Right renal cortex interstitium (tissue), 3 donors: Measurements from ENCODE around the gene MYO1H. TPM values are rescaled to one million over a fixed set of nuclear protein-coding genes. Genes with fewer than 3 reads are reported as not detected.
"Not testable (repeated sequence)": the region's sequence is repeated elsewhere in the genome, so short reads cannot be mapped to it uniquely, and the experiment has no call there.

Experiments used
- DNase-seq, 3 donors: peaks; one replicate each; pipeline ENCODE4 v3.0.0-alpha.2; 2013; ENCODE audit warnings: low read depth in 3 of 3, low spot score in 2 of 3
- polyA plus RNA-seq, 3 donors: library from polyadenylated mRNA; unstranded; fragments of 120-200 nt; gene quantifications; one replicate each; pipeline ENCODE4 v1.2.1, GENCODE V29; 2013; ENCODE audit not compliant: insufficient read length in 3 of 3

Gene MYO1H
- polyA plus RNA-seq, 3 donors: 1.2 to 1.4 (median 1.3) TPM

DNA sequence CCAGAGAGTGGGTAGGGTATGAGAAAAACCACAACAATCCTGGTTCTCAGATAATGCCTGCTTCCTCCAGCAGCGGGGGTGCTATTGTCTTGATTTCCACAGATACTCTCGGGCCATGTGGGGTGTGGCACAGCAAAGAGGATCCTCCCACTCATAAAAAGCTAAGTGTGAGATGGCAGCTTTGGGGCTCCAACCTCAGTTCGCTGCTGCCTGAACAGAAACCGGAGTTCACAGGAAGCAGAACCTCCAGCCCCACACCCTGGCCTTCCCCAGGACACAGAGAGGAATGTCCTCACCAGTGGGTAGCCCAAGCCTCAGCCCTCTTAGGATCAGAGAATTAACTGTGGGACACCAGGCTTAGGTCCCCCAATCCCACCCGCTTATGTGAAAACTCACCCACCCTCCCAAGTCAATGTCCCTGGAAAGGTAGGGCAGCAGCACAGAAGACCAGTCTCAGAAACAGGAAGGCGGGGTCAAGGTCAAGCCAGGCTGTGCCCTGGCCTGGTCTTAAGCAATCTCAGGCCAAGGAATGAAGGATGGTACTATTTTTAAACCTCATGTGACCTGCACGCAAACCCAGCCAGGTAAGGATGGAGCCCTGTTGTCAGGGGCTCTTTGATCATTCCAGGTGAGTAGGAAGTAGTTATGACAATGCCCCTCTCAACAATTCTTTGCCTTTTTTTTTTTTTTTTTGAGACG is 120.4 kb downstream of the MYO1H start:
- no peak for DNase-seq

DNA sequence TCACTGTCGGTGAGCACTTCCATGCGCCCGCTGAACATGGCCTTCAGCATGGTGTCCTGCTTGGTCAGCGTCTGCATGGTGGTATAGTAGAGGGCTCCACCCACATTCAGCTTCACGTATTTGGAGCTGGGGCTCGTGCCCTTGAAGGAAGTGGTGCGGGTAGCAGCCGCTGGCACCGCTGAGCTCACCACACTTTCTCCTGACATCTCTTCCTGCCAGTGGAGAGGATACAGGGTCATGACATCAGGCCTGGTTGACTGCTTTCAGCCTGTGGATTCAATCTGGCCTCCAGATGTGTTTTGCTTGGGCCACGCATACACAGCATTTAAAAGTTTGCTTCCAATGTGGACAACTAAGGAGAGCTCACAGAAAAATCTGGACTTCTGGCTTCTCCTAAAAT is 121.8 kb downstream of the MYO1H start:
- no peak for DNase-seq

GRCh38 chr12:109473006-109473405 is 125.3 kb downstream of the MYO1H start:
- DNase-seq: no peak

DNA sequence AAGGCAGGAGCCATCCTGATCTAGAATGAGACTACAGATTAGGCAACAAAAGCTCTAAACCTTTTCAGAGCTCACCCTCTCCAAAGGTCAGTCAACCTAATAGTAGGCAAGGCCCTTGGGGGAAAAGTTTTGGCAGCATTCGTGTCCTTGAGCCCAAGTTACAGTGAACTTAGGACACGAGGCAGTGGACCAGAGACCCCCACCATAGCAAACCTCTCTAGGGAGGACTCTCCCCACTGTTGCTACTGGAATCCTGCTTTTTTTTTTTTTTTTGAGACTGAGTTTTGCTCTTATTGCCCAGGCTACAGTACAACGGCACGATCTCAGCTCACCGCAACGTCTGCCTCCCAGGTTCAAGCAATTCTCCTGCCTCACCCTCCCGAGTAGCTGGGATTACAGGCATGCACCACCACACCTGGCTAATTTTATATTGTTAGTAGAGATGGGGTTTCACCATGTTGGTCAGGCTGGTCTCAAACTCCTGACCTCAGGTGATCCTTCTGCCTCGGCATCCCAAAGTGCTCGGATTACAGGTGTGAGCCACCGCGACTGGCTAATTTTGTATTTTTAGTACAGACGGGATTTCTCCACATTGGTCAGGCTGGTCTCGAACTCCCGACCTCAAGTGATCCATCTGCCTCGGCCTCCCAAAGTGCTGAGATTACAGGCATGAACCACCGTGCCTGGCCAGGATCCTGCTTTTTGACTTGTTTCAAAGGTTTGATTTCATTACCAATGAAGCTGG is 126.0 kb downstream of the MYO1H start:
- not testable (repeated sequence) for DNase-seq

DNA sequence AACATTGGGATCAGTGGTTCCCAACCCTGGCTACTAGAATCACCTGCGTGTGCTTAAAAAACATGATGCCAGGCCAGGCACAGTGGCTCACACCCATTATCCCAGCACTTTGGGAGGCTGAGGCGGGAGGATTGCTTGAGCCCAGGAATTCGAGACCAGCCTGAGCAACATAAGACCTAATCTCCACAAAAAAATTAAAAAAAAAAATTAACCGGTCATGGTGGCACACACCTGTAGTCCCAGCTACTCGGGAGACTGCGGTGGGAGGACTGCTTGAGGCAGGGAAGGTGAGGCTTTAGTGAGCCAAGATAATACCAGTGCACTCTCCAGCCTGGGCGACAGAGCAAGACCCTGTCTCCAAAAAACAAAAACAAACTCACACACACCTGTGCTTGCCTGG is 127.4 kb downstream of the MYO1H start:
- no peak for DNase-seq

DNA sequence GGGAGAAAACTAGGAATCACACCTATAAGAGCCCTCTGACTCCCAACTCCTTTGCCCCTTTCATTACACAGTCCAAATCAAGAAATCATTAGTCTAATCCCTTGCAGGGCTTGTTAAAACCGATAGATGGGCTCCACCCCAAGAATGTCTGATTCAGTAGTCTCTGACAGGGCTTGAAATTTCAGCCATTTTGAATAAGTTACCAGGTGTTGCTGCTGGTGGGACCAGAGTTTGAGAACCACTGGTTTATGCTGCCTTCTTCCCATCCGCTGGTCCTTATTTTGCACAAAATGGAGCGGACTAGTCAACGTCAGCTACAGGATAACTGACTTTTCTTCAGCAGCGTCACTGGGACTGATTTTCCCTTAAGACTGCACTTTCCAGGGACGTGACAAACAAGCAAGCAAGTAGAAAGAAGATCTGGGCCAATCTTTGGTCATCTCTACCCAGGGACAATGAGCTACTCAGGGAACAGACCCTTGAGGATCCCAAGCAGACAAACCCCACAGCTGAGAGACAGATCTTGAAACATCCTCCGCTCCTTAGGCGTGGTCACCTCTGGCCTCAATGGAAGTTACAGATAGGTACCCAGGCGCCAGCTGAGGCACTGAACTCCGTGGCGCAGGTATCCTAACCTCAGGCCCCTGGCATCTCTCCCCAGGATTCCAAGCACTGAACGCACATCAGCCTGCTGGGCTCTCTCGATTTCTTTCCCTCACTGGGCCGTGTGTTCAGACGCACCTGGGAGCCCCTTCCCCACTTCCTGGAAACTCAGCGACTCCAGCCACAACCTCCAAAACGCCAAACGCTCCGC is 128.5 kb downstream of the MYO1H start:
- no peak for DNase-seq

DNA sequence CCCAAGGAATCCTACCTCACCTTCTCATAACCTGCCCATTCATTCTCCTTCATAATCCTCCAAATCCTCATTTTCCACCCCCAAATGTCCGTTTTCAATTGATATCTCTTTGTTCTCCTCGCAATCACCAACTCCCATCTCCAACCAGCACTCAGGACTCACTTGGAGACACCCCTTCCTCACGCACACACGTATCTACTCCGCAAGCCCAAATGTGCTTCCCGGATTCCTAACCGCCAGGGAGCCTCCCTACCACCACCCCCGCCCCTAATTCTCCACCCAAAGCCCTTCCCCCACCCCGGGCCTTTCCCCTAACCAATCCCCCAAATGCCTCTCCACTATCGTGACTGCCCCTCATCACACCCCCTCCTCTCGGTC is 129.1 kb downstream of the MYO1H start:
- DNase-seq: no peak

DNA sequence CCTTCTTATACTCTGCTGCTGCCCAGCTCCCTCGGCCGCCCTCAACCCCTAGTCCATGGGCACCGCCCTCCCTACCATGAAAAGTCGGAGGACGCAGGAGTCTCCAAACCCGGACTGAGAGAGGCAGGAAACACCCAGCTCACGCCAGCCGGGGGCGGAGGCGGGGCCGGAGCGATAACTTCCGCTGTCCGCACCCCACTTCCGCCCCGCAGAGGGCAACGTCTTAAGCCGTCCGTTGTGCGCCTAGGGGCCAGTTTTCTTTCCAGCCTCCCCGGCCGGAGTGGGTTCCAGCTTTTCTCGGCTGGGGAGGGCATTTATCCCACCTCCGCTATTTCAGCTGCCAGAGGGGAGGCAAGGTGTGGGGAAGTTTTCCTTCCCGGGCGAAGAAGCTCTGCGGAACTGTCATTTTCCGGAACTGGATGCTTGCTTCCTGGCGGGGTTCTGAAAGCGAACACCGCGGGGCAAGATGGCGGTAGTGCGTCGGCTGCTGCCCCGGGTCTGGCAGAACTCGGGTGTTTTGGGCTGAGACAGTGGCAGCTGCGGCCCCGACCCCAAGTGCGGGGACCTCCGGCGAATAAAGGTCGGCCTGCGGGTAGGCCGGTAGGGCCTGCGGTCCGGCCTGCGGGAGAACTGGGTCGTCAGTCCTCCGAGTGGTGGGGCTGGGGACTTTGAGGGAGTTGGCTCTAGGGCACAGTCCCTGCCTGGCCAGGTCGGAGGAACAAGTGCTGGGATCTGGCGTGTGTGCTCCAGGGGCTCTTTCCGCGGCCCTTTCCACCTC is 129.7 kb downstream of the MYO1H start, which contains the start of the genes KCTD10 and UBE3B:
Gene KCTD10 (minus strand): TSS at position 116 of the 778 bp plus-strand sequence. CDS start 38 bp downstream, at position 78.
Gene UBE3B (plus strand): TSS at position 450 of the 778 bp plus-strand sequence. CDS start 5,918 bp downstream, outside the sequence.
- DNase-seq: peak; percentile 83 to 84 (median 84)

DNA sequence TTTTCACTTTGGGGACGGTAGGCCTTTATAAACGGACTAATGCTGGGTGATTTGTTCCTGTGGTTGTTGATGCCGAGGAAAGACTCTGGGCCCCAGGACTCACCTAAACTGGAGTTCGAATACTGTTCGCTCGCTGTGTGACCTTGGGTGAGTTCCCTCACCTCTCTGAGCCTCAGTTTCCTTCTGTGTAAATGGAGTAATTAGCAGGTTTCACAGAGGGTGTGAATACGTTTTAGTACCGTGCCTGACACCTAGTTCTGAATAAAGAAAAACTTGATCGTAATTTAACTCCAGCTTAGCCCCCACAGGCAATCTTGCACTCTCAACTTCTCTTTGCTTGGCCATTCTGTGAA is 130.2 kb downstream of the MYO1H start:
- no peak for DNase-seq

GRCh38 chr12:109479761-109480160 is 132.1 kb downstream of the MYO1H start:
- no peak for DNase-seq

- DNase-seq: no peak
Observed at GRCh38 chr12:109480356-109480755, 132.7 kb downstream of the MYO1H start.

GRCh38 chr12:109481863-109482262 is 134.2 kb downstream of the MYO1H start:
- no peak for DNase-seq

DNA sequence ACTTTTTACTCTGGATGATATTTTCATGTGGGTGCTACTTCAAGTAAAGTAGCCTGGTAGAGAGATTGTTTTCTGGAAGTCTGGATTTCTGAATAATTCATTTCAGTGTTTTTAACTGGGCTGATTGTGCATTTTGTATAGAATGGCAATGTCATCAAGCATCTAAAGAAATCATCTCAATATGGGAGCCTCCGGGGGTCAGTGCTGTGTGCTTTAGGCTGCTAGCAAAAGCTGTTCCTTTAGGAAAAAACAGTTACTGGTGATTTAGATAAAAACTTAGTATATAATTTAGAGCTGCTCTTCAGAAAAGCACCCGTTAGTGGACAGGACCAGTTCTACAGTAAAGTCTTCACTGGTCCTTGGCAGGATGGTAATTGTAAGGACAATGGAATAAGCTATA is 134.8 kb downstream of the MYO1H start:
- DNase-seq: no peak

DNA sequence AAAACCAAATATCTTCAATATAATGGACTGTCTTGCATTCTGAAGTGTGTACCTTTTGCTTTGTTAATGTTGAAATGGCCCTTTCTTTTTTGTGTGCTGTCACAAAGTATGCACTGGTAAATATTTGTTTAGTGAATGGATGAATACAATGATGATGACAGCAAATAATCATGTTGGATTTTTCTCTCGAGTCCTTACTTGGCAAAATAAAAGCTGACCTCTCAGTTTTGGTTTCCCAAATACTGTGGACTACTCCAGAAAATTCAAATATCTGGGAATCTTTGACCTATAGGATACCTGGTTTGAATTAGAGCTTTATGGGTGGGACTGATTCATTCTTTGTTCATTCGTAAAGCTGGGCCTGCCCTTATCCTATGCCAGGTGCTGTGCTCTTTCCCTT is 135.2 kb downstream of the MYO1H start:
- no peak for DNase-seq

DNA sequence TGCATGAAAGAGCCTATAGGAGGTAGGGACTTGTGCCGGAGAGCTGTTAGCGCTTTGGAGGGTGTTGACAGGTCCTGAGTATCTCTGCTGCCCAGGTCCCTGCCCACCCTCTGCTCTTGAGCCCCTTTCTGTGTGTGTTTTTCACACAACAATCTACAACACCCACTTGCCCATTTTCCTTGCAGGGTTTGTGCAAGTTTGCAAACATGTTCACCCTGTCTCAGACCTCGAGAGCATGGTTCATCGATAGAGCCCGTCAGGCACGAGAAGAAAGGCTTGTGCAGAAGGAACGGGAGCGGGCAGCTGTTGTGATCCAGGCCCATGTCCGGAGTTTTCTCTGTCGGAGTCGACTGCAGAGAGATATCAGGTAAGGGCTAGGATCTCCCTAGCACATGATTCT is 135.6 kb downstream of the MYO1H start:
- no peak for DNase-seq

DNA sequence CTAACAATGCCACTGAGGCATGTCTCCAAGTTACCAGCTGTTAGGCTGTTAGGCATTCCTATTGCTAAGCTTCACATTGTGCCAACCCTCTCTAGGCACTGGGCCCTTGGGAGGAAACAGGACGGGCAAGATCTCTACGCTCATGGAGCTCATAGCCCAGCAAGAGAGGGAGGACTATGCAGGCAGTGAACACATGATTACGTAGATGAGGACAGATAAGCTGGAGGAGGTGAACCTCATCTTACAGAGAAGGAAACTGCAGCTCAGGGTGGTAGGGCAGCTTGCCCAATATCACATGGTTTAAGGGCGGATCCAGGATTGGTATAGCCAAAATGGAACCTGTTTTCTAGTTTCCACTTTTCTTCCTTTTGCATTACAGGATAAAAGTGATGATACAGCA is 137.5 kb downstream of the MYO1H start:
- no peak for DNase-seq

GRCh38 chr12:109487181-109488050 is 139.7 kb downstream of the MYO1H start:
- no peak for DNase-seq

- no peak for DNase-seq
Observed at GRCh38 chr12:109488051-109488665, 140.5 kb downstream of the MYO1H start.
